ENCODE results near the gene DNAJB9. TPM values are rescaled to one million over a fixed set of nuclear protein-coding genes. Genes with fewer than 3 reads are reported as not detected.
"Not testable (repeated sequence)": the region's sequence is repeated elsewhere in the genome, so short reads cannot be mapped to it uniquely, and the experiment has no call there.

DNAJB9 gene
- total and polyA plus RNA-seq, 9 of the 15 experiments (the other 6 are each of a cell fraction or from before 2014, with no cell fraction given): 4.3 to 34.2 (median 9.6) TPM

GRCh38 chr7:108538236-108538635 is 31.4 kb upstream of the DNAJB9 start (continued):
- TF ChIP-seq TOE1 (IDR thresholded peaks at IDR 0.05; ENCODE audit: borderline replicate concordance): peak; percentile 78
- not testable (repeated sequence) for TF ChIP-seq TOE1 (CRISPR knock-in tag; IDR thresholded peaks at IDR 0.05; ENCODE audit: borderline replicate concordance, low read depth)
- peak in 1 of 2 experiments; percentile 33; a peak in 1 of 4 replicates for TF ChIP-seq SRF (CRISPR knock-in tag; IDR thresholded peaks at IDR 0.05)
- peak; percentile 90 for TF ChIP-seq ZNF644 (tag; IDR thresholded peaks at IDR 0.05; ENCODE audit: low read depth)
- TF ChIP-seq ZNF395 (CRISPR knock-in tag; IDR thresholded peaks at IDR 0.05): peak; percentile 83; the same call in 1 of the 2 replicates
- peak in 1 of 2 experiments; percentile 64 for TF ChIP-seq NCOA2 (IDR thresholded peaks at IDR 0.05; ENCODE audit: partially characterized antibody in 2 of 2)
- TF ChIP-seq NEUROD1 (IDR thresholded peaks at IDR 0.05; ENCODE audit: borderline replicate concordance, low read depth, low read length, partially characterized antibody): peak; percentile 55
- 0 out of 2 replicates have a peak, but pooled peaks have one; percentile 38 for TF ChIP-seq ZKSCAN1 (IDR thresholded peaks at IDR 0.05; ENCODE audit: low read depth, low read length)
- 0 out of 2 replicates have a peak, but pooled peaks have one; percentile 22 for TF ChIP-seq KLF13 (tag; IDR thresholded peaks at IDR 0.05; ENCODE audit: borderline replicate concordance, low read depth)
- peak; percentile 40; the same call in 1 of the 2 replicates for TF ChIP-seq MGA (IDR thresholded peaks at IDR 0.05)
- peak; percentile 69 to 80; a peak in 3 of 4 replicates for TF ChIP-seq KDM1A (IDR thresholded peaks at IDR 0.05)
- TF ChIP-seq POLR2AphosphoS5 (IDR thresholded peaks at IDR 0.05; ENCODE audit: control insufficient read depth, insufficient read depth, low read depth, low read length): peak; percentile 93
- peak; percentile 94 for TF ChIP-seq GATA2 (CRISPR knock-in tag; IDR thresholded peaks at IDR 0.05)
- TF ChIP-seq LEF1 (IDR thresholded peaks at IDR 0.05): peak; percentile 89
- peak; percentile 76 for TF ChIP-seq EHMT2 (IDR thresholded peaks at IDR 0.05)
- 0 out of 2 replicates have a peak, but pooled peaks have one; percentile 74 for TF ChIP-seq RUNX1 (IDR thresholded peaks at IDR 0.05; ENCODE audit: low read depth)

Measured in K562 (cell line).